ENCODE measurements around the gene BDH2.
A peak's percentile ranks its signal among the peaks of the same experiment; 100 is the strongest.

BDH2 gene

DNA sequence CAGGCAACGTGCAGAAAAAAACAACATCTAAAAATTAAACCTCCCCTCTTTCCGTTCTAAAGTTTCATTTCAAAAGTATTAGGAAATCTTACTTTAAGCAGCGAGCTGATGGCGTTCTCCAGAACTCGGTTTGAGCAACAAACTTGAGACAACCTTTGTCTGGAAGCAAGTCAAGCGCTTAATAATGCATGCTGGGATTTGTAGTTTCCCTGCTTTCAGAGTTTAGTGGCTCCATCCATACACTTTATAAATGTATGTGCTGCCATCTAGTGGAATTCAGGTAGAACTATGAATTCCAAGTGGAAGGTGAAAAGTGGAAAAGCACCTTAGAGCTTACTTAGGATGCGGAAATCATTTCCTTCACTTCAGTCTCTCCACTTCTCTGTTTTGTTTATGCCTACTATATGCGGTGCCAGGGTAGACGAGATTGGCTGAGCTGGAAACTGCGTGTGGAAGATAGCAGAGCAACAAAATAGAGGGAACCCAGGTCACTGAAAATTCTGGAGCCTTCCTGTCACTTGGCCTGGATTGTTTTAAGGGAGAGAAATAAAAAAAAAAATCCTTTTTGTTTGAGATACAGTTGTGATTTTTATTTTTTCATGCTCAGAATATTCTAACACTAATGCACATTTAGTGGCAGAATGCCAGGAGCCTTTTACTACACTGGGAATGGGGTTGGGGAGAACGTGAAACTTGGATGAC lies at the start of gene BDH2:
Gene BDH2 (minus strand): TSS at position 144 of the 702 bp plus-strand sequence. CDS start 3,580 bp downstream, outside the sequence.
- peak; percentile 89 for DNase-seq

- DNase-seq = no peak
Observed at GRCh38 chr4:103144926-103145325, 45.3 kb upstream of the BDH2 start.

- DNase-seq = no peak
Observed at GRCh38 chr4:103137446-103137827, 37.8 kb upstream of the BDH2 start.

DNA sequence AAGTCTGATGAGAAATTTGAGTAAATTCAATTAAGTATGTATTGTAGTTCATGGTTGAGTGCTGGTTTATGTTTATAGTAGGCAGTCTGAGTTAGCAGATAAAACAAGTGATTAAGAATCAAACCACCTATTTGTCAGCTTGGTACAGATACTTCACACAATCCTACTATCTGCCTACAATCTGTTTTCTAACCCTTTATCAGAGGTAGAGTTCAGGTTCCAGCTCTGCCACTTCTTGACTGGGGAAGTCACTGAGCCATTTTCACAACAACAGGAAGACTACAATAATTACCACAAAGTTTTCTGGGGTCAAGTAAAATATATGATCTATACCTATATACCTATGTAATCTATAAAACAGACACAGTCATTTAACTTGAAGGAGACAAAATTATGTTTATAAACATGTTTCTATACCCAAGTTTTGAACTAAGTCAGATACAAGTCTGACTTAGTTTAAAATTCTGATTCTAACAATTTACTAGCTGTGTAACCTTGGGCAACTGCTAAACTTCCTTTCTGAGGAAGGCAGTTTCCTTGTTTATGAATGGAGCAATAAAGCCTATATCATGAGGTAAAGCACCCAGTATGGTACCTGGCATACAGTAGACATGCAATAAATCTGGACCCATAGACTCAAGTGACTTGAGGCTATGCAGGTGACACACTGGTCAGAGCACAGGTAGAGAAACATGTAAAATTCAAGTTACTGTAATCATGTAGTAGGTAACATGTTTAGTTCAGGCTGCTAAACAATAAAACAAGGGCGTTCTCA lies 37.2 kb upstream of the BDH2 start:
- DNase-seq = no peak

GRCh38 chr4:103129174-103129573 lies 29.5 kb upstream of the BDH2 start:
- no peak for DNase-seq

GRCh38 chr4:103126126-103126525 lies 26.5 kb upstream of the BDH2 start:
- DNase-seq = no peak

- no peak for DNase-seq
Observed at GRCh38 chr4:103123114-103123513, 23.5 kb upstream of the BDH2 start.

- DNase-seq = no peak
Observed at GRCh38 chr4:103118166-103118565, 18.5 kb upstream of the BDH2 start.

DNA sequence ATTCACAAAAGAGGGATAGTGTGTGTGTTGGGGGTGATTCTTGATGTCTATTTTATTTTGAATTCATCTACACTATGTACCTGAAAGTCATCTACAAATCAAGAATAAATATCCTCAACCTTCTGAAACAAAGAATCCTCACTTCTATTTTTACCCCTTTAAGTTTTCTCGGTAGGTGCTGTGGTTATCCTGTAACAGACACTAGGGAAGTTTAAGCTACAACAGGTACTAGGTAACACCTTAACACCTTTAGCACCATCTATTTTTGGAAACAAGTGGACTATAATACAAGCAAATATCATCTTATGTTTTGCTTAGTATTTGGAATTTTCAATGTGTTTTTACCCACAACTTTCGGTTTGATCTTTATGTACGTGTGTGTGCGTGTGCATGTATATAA lies 12.0 kb upstream of the BDH2 start:
- DNase-seq = no peak

DNA sequence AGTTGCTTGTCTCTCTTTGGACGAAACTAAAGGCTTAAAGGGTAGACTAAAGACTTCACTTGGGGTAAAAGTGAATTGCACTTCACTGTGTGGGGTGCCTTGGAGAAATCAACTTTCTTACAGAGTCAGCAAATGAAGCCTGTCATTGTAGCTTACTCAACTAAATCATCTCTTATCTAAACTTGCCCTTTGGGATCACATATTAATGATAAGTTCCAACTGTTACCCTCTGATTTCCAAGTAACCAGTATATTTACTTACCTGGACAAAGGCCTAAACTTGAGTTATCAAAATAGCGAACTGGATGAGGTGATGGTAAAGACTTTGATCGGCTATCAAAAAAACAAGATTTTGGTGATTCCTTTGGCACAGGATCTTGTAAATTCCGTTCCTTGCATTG lies 8.9 kb upstream of the BDH2 start:
- DNase-seq = no peak

DNA sequence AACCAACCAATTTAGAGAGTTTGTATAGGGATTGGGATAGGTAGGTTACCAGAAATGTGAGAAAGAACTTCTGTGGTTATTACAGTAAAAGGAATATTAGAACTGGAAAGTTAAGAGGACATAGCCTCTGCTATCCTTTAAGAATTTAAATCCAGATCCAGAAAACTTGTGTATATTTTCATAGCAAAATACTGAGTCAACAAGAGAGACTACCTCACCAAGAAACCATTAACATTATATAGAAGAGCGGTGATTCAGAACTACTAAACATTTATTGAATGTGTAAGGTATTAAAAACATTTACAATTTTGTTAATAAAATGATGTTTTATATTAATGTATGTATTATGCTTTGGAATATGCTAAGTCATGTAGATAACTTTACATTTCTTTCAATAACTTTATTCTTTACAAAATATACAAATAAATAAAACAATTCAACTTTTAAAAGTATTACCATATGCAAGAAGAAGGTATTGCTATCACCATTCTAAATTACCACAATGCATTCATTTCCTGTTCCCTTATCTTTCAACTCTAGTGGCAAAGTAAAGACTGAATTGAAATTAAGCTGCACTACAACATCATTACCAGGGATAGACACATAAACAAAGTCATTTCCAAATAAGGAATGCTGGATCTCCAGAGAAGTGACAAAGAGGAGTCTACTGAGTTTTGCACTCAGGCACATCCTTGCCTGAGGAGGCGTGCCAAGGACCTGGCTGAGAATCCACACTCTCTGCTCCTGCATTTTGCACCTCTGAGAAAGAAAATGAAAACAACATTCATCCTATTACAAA lies 6.1 kb upstream of the BDH2 start:
- DNase-seq = no peak

- DNase-seq = no peak
Observed at GRCh38 chr4:103104886-103105285, 5.3 kb upstream of the BDH2 start.

GRCh38 chr4:103100691-103101090 lies 1.1 kb upstream of the BDH2 start:
- DNase-seq = no peak

- no peak for DNase-seq
Observed at GRCh38 chr4:103098756-103099440, 736 bp downstream of the BDH2 start.

DNA sequence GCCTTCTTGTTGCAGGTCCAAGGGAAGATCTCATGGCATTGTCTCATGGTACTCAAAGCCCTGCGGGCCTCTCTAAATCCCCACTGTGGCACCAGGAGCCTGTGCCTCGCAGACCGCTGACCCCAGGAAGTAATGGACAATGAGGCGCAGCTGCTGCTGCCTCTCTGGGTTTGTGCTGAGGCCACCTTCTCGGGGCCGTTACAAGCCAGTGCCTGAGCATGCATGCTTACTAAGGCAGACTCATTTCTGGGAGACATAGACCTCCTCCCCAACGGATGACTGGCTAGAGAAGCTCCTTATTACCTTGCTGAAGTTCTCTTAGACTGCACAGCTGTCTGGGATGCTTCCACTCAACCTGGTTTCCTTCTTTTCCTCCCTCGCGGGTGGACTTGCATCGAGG lies 1.3 kb downstream of the BDH2 start:
- DNase-seq = no peak

- DNase-seq = no peak
Observed at GRCh38 chr4:103097112-103097511, 2.5 kb downstream of the BDH2 start.

DNA sequence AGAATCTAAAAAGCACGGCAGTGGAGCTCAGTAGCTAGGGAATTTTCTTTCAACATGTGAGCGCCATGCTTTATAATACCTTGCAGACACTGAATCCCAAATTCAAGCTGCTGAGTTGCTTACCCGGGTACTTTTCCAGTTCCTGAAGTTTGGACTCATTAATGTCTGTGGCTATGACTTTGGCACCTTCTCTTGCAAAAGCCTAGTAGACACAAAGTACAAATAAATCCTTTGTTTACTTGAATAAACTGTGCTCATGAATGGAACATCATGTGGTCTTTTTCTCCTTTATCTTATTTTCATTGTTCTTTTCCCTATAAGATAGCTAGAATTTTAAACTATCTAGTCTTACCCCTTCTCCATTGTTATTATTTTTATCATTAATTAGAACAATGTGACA lies 4.6 kb downstream of the BDH2 start:
- DNase-seq = no peak

- no peak for DNase-seq
Observed at GRCh38 chr4:103092245-103092644, 7.4 kb downstream of the BDH2 start.

- DNase-seq = peak; percentile 63
Observed at GRCh38 chr4:103091601-103092223, 7.9 kb downstream of the BDH2 start.

DNA sequence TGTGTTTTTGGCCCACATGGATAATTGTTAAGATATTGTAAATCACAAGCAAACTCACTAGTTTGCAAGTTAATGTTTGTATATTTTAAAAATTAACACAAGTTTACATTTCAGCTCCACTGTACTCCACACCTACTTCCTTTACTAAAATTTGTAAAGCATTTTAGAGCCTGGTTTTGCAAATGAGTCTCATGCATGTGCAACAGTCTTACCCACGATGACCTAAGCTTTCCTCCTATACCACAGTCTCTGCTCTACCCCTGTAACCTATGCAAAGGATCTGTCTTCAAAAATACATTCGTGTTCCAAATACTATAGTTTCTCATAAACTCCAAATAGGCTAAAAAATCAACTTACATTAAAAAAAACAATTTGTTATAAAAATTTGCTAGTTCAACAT lies 10.2 kb downstream of the BDH2 start:
- DNase-seq = no peak

DNA sequence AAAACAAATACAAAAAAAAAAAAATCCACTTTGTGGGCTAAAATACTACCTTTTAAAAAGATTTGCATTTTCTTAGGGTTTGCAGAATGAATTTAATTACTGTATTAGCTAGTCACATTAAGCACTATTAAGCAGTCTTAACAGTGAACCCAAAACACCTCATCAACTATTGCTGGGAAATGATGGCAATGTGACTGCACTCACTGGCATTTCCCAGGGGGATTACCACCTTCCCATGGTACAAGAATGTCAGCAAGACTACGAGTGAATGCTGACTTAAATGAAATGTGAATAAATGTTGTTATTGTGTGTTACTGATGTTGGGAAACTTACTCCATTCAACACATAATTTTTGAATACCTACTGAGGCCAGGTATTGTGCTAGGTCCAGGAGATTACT lies 13.1 kb downstream of the BDH2 start:
- DNase-seq = no peak

GRCh38 chr4:103085555-103086196 lies 14.0 kb downstream of the BDH2 start:
- no peak for DNase-seq
